HG02943 (cell line): ENCODE data around the gene CPA4.
"Not testable (repeated sequence)": the region's sequence is repeated elsewhere in the genome, so short reads cannot be mapped to it uniquely, and the experiment has no call there.

Source experiments
- ATAC-seq: cut with Tn5 transposase; IDR thresholded peaks from one replicate; pipeline ENCODE4 v1.9.1; 2021; ENCODE audit warnings: mild to moderate bottlenecking, low read depth, moderate library complexity; ENCODE audit not compliant: unreplicated experiment

Gene CPA4

GRCh38 chr7:130298544-130299326 lies 5.8 kb downstream of the CPA4 start:
- ATAC-seq = no peak

- ATAC-seq = no peak
Measured at GRCh38 chr7:130299866-130300265, 6.9 kb downstream of the CPA4 start.

- no peak for ATAC-seq
Measured at GRCh38 chr7:130301501-130302020, 8.6 kb downstream of the CPA4 start.

- no peak for ATAC-seq
Measured at GRCh38 chr7:130302649-130303048, 9.7 kb downstream of the CPA4 start.

GRCh38 chr7:130303127-130303526 lies 10.2 kb downstream of the CPA4 start:
- ATAC-seq = no peak

GRCh38 chr7:130303551-130303950 lies 10.6 kb downstream of the CPA4 start:
- no peak for ATAC-seq

- no peak for ATAC-seq
Measured at GRCh38 chr7:130303982-130304381, 11.0 kb downstream of the CPA4 start.

GRCh38 chr7:130304878-130305277 lies 11.9 kb downstream of the CPA4 start:
- no peak for ATAC-seq

- ATAC-seq = no peak
Measured at GRCh38 chr7:130305433-130306042, 12.6 kb downstream of the CPA4 start.

- no peak for ATAC-seq
Measured at GRCh38 chr7:130309986-130310385, 17.0 kb downstream of the CPA4 start.

- no peak for ATAC-seq
Measured at GRCh38 chr7:130314305-130314704, 21.3 kb downstream of the CPA4 start.

GRCh38 chr7:130319541-130319940 lies 26.6 kb downstream of the CPA4 start:
- ATAC-seq = no peak

GRCh38 chr7:130321542-130322229 lies 28.7 kb downstream of the CPA4 start:
- ATAC-seq = not testable (repeated sequence)

- no peak for ATAC-seq
Measured at GRCh38 chr7:130322615-130323014, 29.7 kb downstream of the CPA4 start.

- no peak for ATAC-seq
Measured at GRCh38 chr7:130324306-130324943, 31.5 kb downstream of the CPA4 start.

- no peak for ATAC-seq
Measured at GRCh38 chr7:130329681-130330080, 36.7 kb downstream of the CPA4 start.

GRCh38 chr7:130332259-130333053 lies 39.5 kb downstream of the CPA4 start:
- ATAC-seq = no peak

- ATAC-seq = no peak
Measured at GRCh38 chr7:130333832-130334231, 40.9 kb downstream of the CPA4 start.

- ATAC-seq = no peak
Measured at GRCh38 chr7:130334274-130334673, 41.3 kb downstream of the CPA4 start.

- ATAC-seq = no peak
Measured at GRCh38 chr7:130337410-130337971, 44.5 kb downstream of the CPA4 start.
